LHCN-M2 (cell line): ENCODE measurements around the gene GABRE. TPM values are rescaled to one million over a fixed set of nuclear protein-coding genes. Genes with fewer than 3 reads are reported as not detected.
A peak's percentile ranks its signal among the peaks of the same experiment; 100 is the strongest.
"Not testable (repeated sequence)": the region's sequence is repeated elsewhere in the genome, so short reads cannot be mapped to it uniquely, and the experiment has no call there.

ENCODE experiments used
- DNase-seq: peaks from one replicate; pipeline ENCODE4 v3.0.0-alpha.2; 2012; ENCODE audit warnings: low read depth
- total RNA-seq: library from RNA; depleted of rRNA; stranded (reverse); fragments of >200 nt; gene quantifications from 2 replicates; pipeline ENCODE4 v1.2.3, GENCODE V29; 2014

The GABRE gene
- total RNA-seq, 1 experiment from 2014 or later: 2.2 TPM

- DNase-seq: peak; percentile 84
Observed at GRCh38 chrX:151970661-151971060, 3.8 kb downstream of the GABRE start.

- DNase-seq: no peak
Observed at GRCh38 chrX:151970027-151970426, 4.4 kb downstream of the GABRE start.

GRCh38 chrX:151966236-151966635, 8.2 kb downstream of the GABRE start:
- DNase-seq: no peak

GRCh38 chrX:151962034-151962433, 12.4 kb downstream of the GABRE start:
- DNase-seq: no peak

GRCh38 chrX:151958101-151958500, 16.4 kb downstream of the GABRE start:
- DNase-seq: no peak

- no peak for DNase-seq
Observed at GRCh38 chrX:151954730-151955129, 19.7 kb downstream of the GABRE start.

- no peak for DNase-seq
Observed at GRCh38 chrX:151938172-151938571, 36.3 kb downstream of the GABRE start.

GRCh38 chrX:151935358-151935757, 39.1 kb downstream of the GABRE start:
- DNase-seq: no peak

- DNase-seq: no peak
Observed at GRCh38 chrX:151929126-151929525, 45.4 kb downstream of the GABRE start.

GRCh38 chrX:151923648-151924047, 50.8 kb downstream of the GABRE start:
- no peak for DNase-seq

- no peak for DNase-seq
Observed at GRCh38 chrX:151922692-151923091, 51.8 kb downstream of the GABRE start.

GRCh38 chrX:151921866-151922265, 52.6 kb downstream of the GABRE start:
- no peak for DNase-seq

GRCh38 chrX:151921292-151921691, 53.2 kb downstream of the GABRE start:
- DNase-seq: no peak

- DNase-seq: no peak
Observed at GRCh38 chrX:151920530-151920929, 53.9 kb downstream of the GABRE start.

GRCh38 chrX:151920101-151920500, 54.4 kb downstream of the GABRE start:
- no peak for DNase-seq

GRCh38 chrX:151919610-151920009, 54.9 kb downstream of the GABRE start:
- DNase-seq: no peak

GRCh38 chrX:151918736-151919135, 55.7 kb downstream of the GABRE start:
- not testable (repeated sequence) for DNase-seq

GRCh38 chrX:151912780-151913179, 61.7 kb downstream of the GABRE start, which contains the start of gene MAGEA4:
MAGEA4 (plus strand) TSS chrX:151912889; CDS start chrX:151923665, 10,776 bp downstream.
- no peak for DNase-seq

GRCh38 chrX:151912221-151912620, 62.3 kb downstream of the GABRE start:
- DNase-seq: no peak

- no peak for DNase-seq
Observed at GRCh38 chrX:151904989-151905388, 69.5 kb downstream of the GABRE start.
